Brain pericyte (primary cell): Measurements from ENCODE around the gene NCAPD2.
"Not testable (repeated sequence)": the region's sequence is repeated elsewhere in the genome, so short reads cannot be mapped to it uniquely, and the experiment has no call there.

ENCODE experiments used
- DNase-seq: peaks from one replicate; pipeline ENCODE4 v3.0.0-alpha.2; 2012; ENCODE audit warnings: low read depth, low spot score

NCAPD2 gene

GRCh38 chr12:6533923-6534694 lies 40.2 kb downstream of the NCAPD2 start, which contains the start of gene GAPDH:
GAPDH (plus strand) TSS chr12:6534517; CDS start chr12:6534833, 316 bp downstream.
- peak; percentile 84 for DNase-seq

GRCh38 chr12:6534695-6534944 lies 40.7 kb downstream of the NCAPD2 start:
- DNase-seq, result no peak

GRCh38 chr12:6534945-6535696 lies 41.2 kb downstream of the NCAPD2 start:
- no peak for DNase-seq

GRCh38 chr12:6535697-6535946 lies 41.7 kb downstream of the NCAPD2 start:
- no peak for DNase-seq

GRCh38 chr12:6535960-6536847 lies 42.3 kb downstream of the NCAPD2 start:
- no peak for DNase-seq

GRCh38 chr12:6536894-6537579 lies 43.1 kb downstream of the NCAPD2 start:
- DNase-seq, result no peak

- not testable (repeated sequence) for DNase-seq
These were observed 43.9 kb downstream of the NCAPD2 start for GRCh38 chr12:6537580-6538419.

GRCh38 chr12:6538420-6539313 lies 44.8 kb downstream of the NCAPD2 start:
- no peak for DNase-seq

GRCh38 chr12:6539314-6539682 lies 45.4 kb downstream of the NCAPD2 start:
- no peak for DNase-seq

GRCh38 chr12:6539707-6540134 lies 45.8 kb downstream of the NCAPD2 start:
- DNase-seq, result no peak

GRCh38 chr12:6540181-6540877 lies 46.4 kb downstream of the NCAPD2 start:
- no peak for DNase-seq

GRCh38 chr12:6541371-6542165 lies 47.7 kb downstream of the NCAPD2 start:
- no peak for DNase-seq

- DNase-seq, result no peak
These were observed 48.5 kb downstream of the NCAPD2 start for GRCh38 chr12:6542209-6543009.

GRCh38 chr12:6546016-6546415 lies 52.1 kb downstream of the NCAPD2 start:
- no peak for DNase-seq

- no peak for DNase-seq
These were observed 53.7 kb downstream of the NCAPD2 start for GRCh38 chr12:6547566-6547965.

GRCh38 chr12:6547987-6548386 lies 54.1 kb downstream of the NCAPD2 start:
- DNase-seq, result no peak

GRCh38 chr12:6548556-6548955 lies 54.7 kb downstream of the NCAPD2 start:
- no peak for DNase-seq
